Gastrocnemius medialis (tissue), 4 donors: ENCODE results near the gene SSBP1. TPM values are rescaled to one million over a fixed set of nuclear protein-coding genes. Genes with fewer than 3 reads are reported as not detected.
A peak's percentile ranks its signal among the peaks of the same experiment; 100 is the strongest.

Source experiments
- ATAC-seq, 2 donors: fragments of 150-250 bp; one replicate each; pipeline ENCODE4 v1.9.1; 2016
- DNase-seq, 2 donors: peaks; one replicate each; pipeline ENCODE4 v3.0.0-alpha.2; 2019
- H3K27ac ChIP-seq, 4 donors: fragments of 200-600 bp; sonication (generic); 1 replicate in 1 of 4; 2 replicates in 3 of 4; pipeline ENCODE4 v1.5.1; 2016 to 2018; ENCODE audit warnings: mild to moderate bottlenecking in 2 of 4, moderate library complexity in 1 of 4
- H3K27me3 ChIP-seq, 3 donors: fragments of 200-600 bp; sonication (generic) in 2 of 3; 1 replicate in 1 of 3; 2 replicates in 2 of 3; pipeline versions ENCODE4 v1.5.1 to v1.6.0; 2016 to 2019; ENCODE audit warnings: mild to moderate bottlenecking in 1 of 3, moderate library complexity in 1 of 3
- H3K36me3 ChIP-seq, 2 donors: fragments of 200-600 bp; sonication (generic) in 1 of 2; one replicate each; pipeline ENCODE4 v1.5.1; 2017 to 2018
- H3K4me1 ChIP-seq, 2 donors: fragments of 200-600 bp; sonication (generic) in 1 of 2; one replicate each; pipeline ENCODE4 v1.5.1; 2016 to 2017; ENCODE audit warnings: mild to moderate bottlenecking in 2 of 2
- H3K4me3 ChIP-seq, 4 donors: fragments of 200-600 bp; sonication (generic) in 3 of 4; 1 replicate in 1 of 4; 2 replicates in 3 of 4; pipeline ENCODE4 v1.5.1; 2016 to 2019; ENCODE audit warnings: mild to moderate bottlenecking in 2 of 4
- H3K9me3 ChIP-seq, 3 donors: fragments of 200-600 bp; sonication (generic) in 2 of 3; 1 replicate in 1 of 3; 2 replicates in 2 of 3; pipeline ENCODE4 v1.5.1; 2016 to 2019
- POLR2A ChIP-seq, 2 donors: fragments of 450-650 bp; IDR thresholded peaks; one replicate each; pipeline ENCODE4 v1.6.1; 2017; ENCODE audit warnings: antibody characterized with exemption in 2 of 2, mild to moderate bottlenecking in 2 of 2, moderate library complexity in 2 of 2
- in situ Hi-C, 4 donors: fragments of 200-750 bp; cut with MboI; loops; one replicate each; pipeline versions ENCODE4 v1.15.0 to v1.8.0; 2017; ENCODE audit warnings: low sequenced_read_pairs in 4 of 4
- intact Hi-C: fragments of 100-400 bp; cut with DNase I; formaldehyde crosslinking; loops from one replicate; pipeline ENCODE4 v1.15.1; 2023; ENCODE audit warnings: low total_unique reads
- total RNA-seq, 4 donors: library from RNA; depleted of rRNA; stranded (reverse); fragments of >200 nt; gene quantifications; one replicate each; pipeline versions ENCODE4 v1.1.0 to v1.2.3, GENCODE V29; 2016
- TF ChIP-seq, protein P1 (sequence below), 5 experiments: fragments of 450-650 bp in 3 of 5; fragments of 200-600 bp in 2 of 5; sonication (generic) in 2 of 5; IDR thresholded peaks in 4 of 5; conservative IDR thresholded peaks in 1 of 5; 1 replicate in 4 of 5; 2 replicates in 1 of 5; pipeline ENCODE4 v1.5.1; 2016 to 2019; ENCODE audit warnings: antibody characterized with exemption in 5 of 5, mild to moderate bottlenecking in 3 of 5, moderate library complexity in 3 of 5

Gene SSBP1
- total RNA-seq, 4 donors from 2014 or later = 127 to 147 (median 138) TPM

DNA sequence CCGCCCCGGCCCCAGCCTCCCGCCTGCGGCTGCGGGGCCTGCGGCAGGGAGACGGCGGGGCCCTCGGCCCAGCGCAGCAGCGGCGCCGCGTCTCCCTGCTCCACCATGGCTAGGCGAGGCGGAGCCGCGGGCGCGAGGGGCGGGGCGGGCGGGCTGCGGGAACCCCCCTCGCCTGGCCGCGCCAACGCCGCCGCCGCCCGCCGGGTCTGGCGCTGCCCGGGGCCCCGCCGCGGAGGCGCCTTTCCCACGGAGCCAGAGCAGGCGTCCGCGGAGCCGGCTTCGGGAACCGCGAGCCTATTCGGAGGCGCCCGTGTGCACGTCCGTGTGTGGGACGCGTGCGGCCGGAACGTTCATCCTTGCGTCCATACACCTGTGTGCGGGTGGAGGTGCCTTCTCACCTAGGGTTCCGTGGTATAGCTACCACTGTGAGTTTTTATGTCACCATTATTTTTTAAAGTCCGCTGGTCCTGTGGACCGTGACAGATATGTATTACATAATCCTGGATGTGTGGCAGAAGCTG lies 36.1 kb upstream of the SSBP1 start, which contains the start of gene DENND11:
TSS of gene DENND11 (minus strand) at position 120 of the 521 bp plus-strand sequence. CDS start at position 107, 13 bp downstream.
- H3K4me3 ChIP-seq = peak within 1 kb of the TSS; percentile 66 to 90 (median 76)
- in situ Hi-C loops = no loop called here
- ATAC-seq (peak; percentile 84 to 89), DNase-seq (peak in 1 of 2 donors; percentile 20)
- peaks cover 18 to 20% of the 10 kb centered on the region in 2 donors for H3K4me1 ChIP-seq
- H3K9me3 ChIP-seq = no peaks in the 10 kb centered on the region
- H3K27me3 ChIP-seq = no peaks in the 10 kb centered on the region
- intact Hi-C loops = loop anchor here (2.0 kb wide), 1 partner anchor 37 kb away; the partner anchor contains the start of gene SSBP1
- H3K36me3 ChIP-seq = no peaks in the 10 kb centered on the region
- TF ChIP-seq, protein P1, sequence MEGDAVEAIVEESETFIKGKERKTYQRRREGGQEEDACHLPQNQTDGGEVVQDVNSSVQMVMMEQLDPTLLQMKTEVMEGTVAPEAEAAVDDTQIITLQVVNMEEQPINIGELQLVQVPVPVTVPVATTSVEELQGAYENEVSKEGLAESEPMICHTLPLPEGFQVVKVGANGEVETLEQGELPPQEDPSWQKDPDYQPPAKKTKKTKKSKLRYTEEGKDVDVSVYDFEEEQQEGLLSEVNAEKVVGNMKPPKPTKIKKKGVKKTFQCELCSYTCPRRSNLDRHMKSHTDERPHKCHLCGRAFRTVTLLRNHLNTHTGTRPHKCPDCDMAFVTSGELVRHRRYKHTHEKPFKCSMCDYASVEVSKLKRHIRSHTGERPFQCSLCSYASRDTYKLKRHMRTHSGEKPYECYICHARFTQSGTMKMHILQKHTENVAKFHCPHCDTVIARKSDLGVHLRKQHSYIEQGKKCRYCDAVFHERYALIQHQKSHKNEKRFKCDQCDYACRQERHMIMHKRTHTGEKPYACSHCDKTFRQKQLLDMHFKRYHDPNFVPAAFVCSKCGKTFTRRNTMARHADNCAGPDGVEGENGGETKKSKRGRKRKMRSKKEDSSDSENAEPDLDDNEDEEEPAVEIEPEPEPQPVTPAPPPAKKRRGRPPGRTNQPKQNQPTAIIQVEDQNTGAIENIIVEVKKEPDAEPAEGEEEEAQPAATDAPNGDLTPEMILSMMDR (IDR thresholded peaks at IDR 0.05 in 4 of 5, conservative IDR thresholded peaks at IDR 0.05 in 1 of 5) = no peak
- TF ChIP-seq POLR2A (IDR thresholded peaks at IDR 0.05) = no peak
- peak within 1 kb of the TSS; percentile 78 to 84 (median 80) for H3K27ac ChIP-seq

DNA sequence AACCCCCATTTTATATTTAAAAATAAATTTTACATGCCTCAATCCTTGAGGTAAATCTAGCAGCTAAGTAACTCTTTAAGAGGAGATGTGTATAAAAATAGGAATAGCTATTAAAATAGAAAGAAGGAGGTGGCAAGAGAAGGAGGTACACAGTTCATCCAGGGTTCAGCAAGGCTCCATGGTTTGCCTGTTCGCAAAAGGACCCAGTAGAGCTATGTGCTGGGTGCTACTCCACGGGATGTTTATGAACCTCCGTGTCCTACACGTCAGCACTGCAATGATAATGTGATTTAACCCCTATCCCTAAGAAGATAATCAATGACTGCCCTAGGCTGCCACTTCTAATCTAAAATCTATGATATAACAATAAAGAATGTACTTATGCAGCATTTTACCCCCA lies 35.3 kb upstream of the SSBP1 start:
- H3K4me1 ChIP-seq = peaks cover 15 to 18% of the 10 kb centered on the region in 2 donors
- H3K4me3 ChIP-seq = peak overlapping the region in 3 of 4 donors; percentile 66 to 78 (median 77)
- TF ChIP-seq, protein P1 (IDR thresholded peaks at IDR 0.05 in 4 of 5, conservative IDR thresholded peaks at IDR 0.05 in 1 of 5) = no peak
- no peak for TF ChIP-seq POLR2A (IDR thresholded peaks at IDR 0.05)
- DNase-seq (no peak), ATAC-seq (no peak)
- H3K36me3 ChIP-seq = no peaks in the 10 kb centered on the region
- no peaks in the 10 kb centered on the region for H3K27me3 ChIP-seq
- in situ Hi-C loops (no loop called here), intact Hi-C loops (loop anchor here (2.0 kb wide), 1 partner anchor 36 kb away; the partner anchor contains the start of gene SSBP1)
- peak overlapping the region in 2 of 4 donors; percentile 78 to 81 for H3K27ac ChIP-seq
- H3K9me3 ChIP-seq = no peaks in the 10 kb centered on the region

DNA sequence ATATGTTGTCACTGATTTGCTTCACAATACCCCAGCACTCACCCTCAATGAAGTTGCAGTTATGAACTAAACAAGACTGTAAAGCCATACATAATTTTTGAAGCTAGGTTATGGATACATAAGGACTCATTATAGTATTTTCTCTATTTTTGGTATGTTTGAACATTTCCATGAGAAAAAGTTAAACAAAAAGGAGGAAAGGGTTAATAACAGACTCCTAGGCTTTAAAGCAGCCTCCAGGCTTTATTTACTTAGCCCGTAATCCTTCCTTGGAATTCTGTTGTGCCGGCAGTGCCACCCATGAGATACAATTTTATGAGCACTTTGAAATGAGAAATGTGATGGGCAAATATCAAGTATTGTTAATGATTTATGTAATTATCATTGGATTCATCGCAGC lies 34.0 kb upstream of the SSBP1 start:
- Histone ChIP-seq H3K27me3 (no peaks in the 10 kb centered on the region), H3K4me1 (peaks cover 18 to 19% of the 10 kb centered on the region in 2 donors), H3K4me3 (no peak overlapping the region), H3K9me3 (no peaks in the 10 kb centered on the region), H3K27ac (no peak overlapping the region), H3K36me3 (no peaks in the 10 kb centered on the region)
- ATAC-seq = no peak
- TF ChIP-seq, protein P1 (IDR thresholded peaks at IDR 0.05 in 4 of 5, conservative IDR thresholded peaks at IDR 0.05 in 1 of 5) = no peak
- no peak for TF ChIP-seq POLR2A (IDR thresholded peaks at IDR 0.05)
- in situ Hi-C loops = no loop called here
- intact Hi-C loops = no loop called here
- no peak for DNase-seq

DNA sequence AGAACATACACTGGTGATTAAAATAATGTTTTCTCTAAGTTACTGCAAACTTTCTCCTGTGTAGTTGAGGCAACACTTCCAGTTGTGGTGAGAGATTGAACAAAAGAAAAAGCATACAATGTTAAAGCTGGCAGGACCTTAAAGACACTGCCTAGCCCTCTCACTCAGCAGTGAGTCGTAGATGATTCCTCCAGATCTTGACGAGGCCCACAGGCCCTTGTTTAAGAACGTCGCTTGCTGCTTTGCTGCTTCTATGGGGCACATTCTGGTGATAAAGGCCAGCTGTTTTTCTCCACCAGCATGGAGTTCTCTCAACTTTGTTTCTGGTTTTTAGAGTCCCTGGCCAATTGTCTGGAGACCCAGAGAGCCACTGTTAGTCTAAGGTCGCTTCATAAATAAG lies 33.4 kb upstream of the SSBP1 start:
- Histone ChIP-seq H3K4me1 (peaks cover 18 to 25% of the 10 kb centered on the region in 2 donors), H3K27ac (no peak overlapping the region), H3K36me3 (no peaks in the 10 kb centered on the region), H3K27me3 (no peaks in the 10 kb centered on the region), H3K4me3 (no peak overlapping the region), H3K9me3 (no peaks in the 10 kb centered on the region)
- ATAC-seq = no peak
- TF ChIP-seq, protein P1 (IDR thresholded peaks at IDR 0.05 in 4 of 5, conservative IDR thresholded peaks at IDR 0.05 in 1 of 5) = no peak
- no peak for TF ChIP-seq POLR2A (IDR thresholded peaks at IDR 0.05)
- intact Hi-C loops = no loop called here
- no peak for DNase-seq
- in situ Hi-C loops = no loop called here
